Trophoblast cell (in vitro differentiated cells and primary cell): ENCODE measurements around the gene PDPK1.

ENCODE experiments used
- DNase-seq, 2 donors: peaks; one replicate each; pipeline ENCODE4 v3.0.0-alpha.2; 2016
- H2AFZ ChIP-seq: 2 replicates; pipeline ENCODE4 v1.6.1; 2013; ENCODE audit warnings: low read length, moderate library complexity, mild to moderate bottlenecking; ENCODE audit not compliant: insufficient read depth, poor library complexity
- H2AK5ac ChIP-seq: 2 replicates; pipeline ENCODE4 v1.6.1; 2013; ENCODE audit warnings: mild to moderate bottlenecking, low read length
- H2BK120ac ChIP-seq: 2 replicates; pipeline ENCODE4 v1.6.1; 2013; ENCODE audit warnings: low read length, mild to moderate bottlenecking, moderate library complexity; ENCODE audit not compliant: insufficient read depth, poor library complexity
- H2BK12ac ChIP-seq: 2 replicates; pipeline ENCODE4 v1.6.1; 2013; ENCODE audit warnings: mild to moderate bottlenecking, low read length, moderate library complexity
- H2BK5ac ChIP-seq: 2 replicates; pipeline ENCODE4 v1.6.1; 2013; ENCODE audit warnings: low read length, low read depth, moderate library complexity, mild to moderate bottlenecking; ENCODE audit not compliant: poor library complexity
- H3K14ac ChIP-seq: 2 replicates; pipeline ENCODE4 v1.6.1; 2013; ENCODE audit warnings: mild to moderate bottlenecking, low read length
- H3K18ac ChIP-seq: 2 replicates; pipeline ENCODE4 v1.6.1; 2013; ENCODE audit warnings: mild to moderate bottlenecking, low read length
- H3K23ac ChIP-seq: 2 replicates; pipeline ENCODE4 v1.6.1; 2013; ENCODE audit warnings: low read length
- H3K27ac ChIP-seq: 2 replicates; pipeline ENCODE4 v1.5.1; 2013; ENCODE audit warnings: low read depth, mild to moderate bottlenecking, inconsistent platforms, low read length, moderate library complexity
- H3K27me3 ChIP-seq: 2 replicates; pipeline ENCODE4 v1.6.1; 2013; ENCODE audit warnings: inconsistent platforms, mild to moderate bottlenecking, low read length, moderate library complexity; ENCODE audit not compliant: insufficient read depth
- H3K36me3 ChIP-seq, 2 experiments: 1 replicate in 1 of 2; 2 replicates in 1 of 2; pipeline ENCODE4 v1.6.1; 2013; ENCODE audit warnings: low read length in 2 of 2, mild to moderate bottlenecking in 2 of 2, moderate library complexity in 1 of 2; ENCODE audit not compliant: insufficient read depth in 2 of 2, control insufficient read depth in 1 of 2
- H3K4ac ChIP-seq: 2 replicates; pipeline ENCODE4 v1.6.1; 2013; ENCODE audit warnings: low read depth, mild to moderate bottlenecking, low read length, moderate library complexity
- H3K4me1 ChIP-seq, 2 experiments: 1 replicate in 1 of 2; 2 replicates in 1 of 2; pipeline ENCODE4 v1.6.1; 2013; ENCODE audit warnings: low read length in 2 of 2, mild to moderate bottlenecking in 2 of 2, moderate library complexity in 1 of 2; ENCODE audit not compliant: insufficient read depth in 2 of 2, control insufficient read depth in 1 of 2
- H3K4me2 ChIP-seq: 2 replicates; pipeline ENCODE4 v1.6.1; 2013; ENCODE audit warnings: inconsistent platforms, mild to moderate bottlenecking, low read length, moderate library complexity
- H3K4me3 ChIP-seq: 2 replicates; pipeline ENCODE4 v1.5.1; 2013; ENCODE audit warnings: mild to moderate bottlenecking, low read depth, low read length, inconsistent platforms
- H3K79me1 ChIP-seq: one replicate; pipeline ENCODE4 v1.6.1; 2013; ENCODE audit warnings: low read length
- H3K79me2 ChIP-seq: 2 replicates; pipeline ENCODE4 v1.6.1; 2013; ENCODE audit warnings: low read length, mild to moderate bottlenecking; ENCODE audit not compliant: control insufficient read depth, insufficient read depth, poor library complexity
- H3K9ac ChIP-seq: 2 replicates; pipeline ENCODE4 v1.6.1; 2013; ENCODE audit warnings: mild to moderate bottlenecking, low read length
- H3K9me3 ChIP-seq: 2 replicates; pipeline ENCODE4 v1.6.1; 2013; ENCODE audit warnings: low read depth, mild to moderate bottlenecking, control low read depth, inconsistent platforms, low read length; ENCODE audit not compliant: insufficient read depth
- H4K12ac ChIP-seq: 2 replicates; pipeline ENCODE4 v1.6.1; 2013; ENCODE audit warnings: low read depth, mild to moderate bottlenecking, low read length, moderate library complexity
- H4K8ac ChIP-seq: 2 replicates; pipeline ENCODE4 v1.6.1; 2013; ENCODE audit warnings: low read depth, mild to moderate bottlenecking, low read length, moderate library complexity
- H4K91ac ChIP-seq: one replicate; pipeline ENCODE4 v1.6.1; 2013; ENCODE audit warnings: low read depth, mild to moderate bottlenecking, low read length, moderate library complexity
- WGBS: extraction: QIAGEN DNeasy Blood & Tissue Kit; methylation state at CpG from one replicate; pipeline ENCODE4 v1.1.7; 2013; ENCODE audit warnings: missing lambda C conversion rate; ENCODE audit not compliant: insufficient read length, insufficient coverage; ENCODE audit errors: extremely low coverage; 5-methylcytosine and 5-hydroxymethylcytosine counted together

The PDPK1 gene

GRCh38 chr16:2516391-2517240 is 21.2 kb upstream of the PDPK1 start:
- peaks cover 2% of the 10 kb centered on the region for H3K9me3 ChIP-seq
- H3K18ac ChIP-seq = no peak overlapping the region
- H4K91ac ChIP-seq = no peak overlapping the region
- no peak for DNase-seq
- peaks cover 22% of the 10 kb centered on the region in 2 experiments for H3K36me3 ChIP-seq
- H3K79me1 ChIP-seq = peaks cover 18% of the 10 kb centered on the region
- H3K23ac ChIP-seq = no peak overlapping the region
- H2AK5ac ChIP-seq = no peak overlapping the region
- WGBS = no CpG with 5 or more reads among the region's 11 CpGs
- H4K12ac ChIP-seq = no peak overlapping the region
- H3K79me2 ChIP-seq = peaks cover 46% of the 10 kb centered on the region
- H4K8ac ChIP-seq = no peak overlapping the region
- no peak overlapping the region for H3K4me2 ChIP-seq
- no peak overlapping the region for H3K14ac ChIP-seq
- H3K27me3 ChIP-seq = no peaks in the 10 kb centered on the region
- no peak overlapping the region for H3K9ac ChIP-seq
- H2AFZ ChIP-seq = peak overlapping the region; percentile 50
- no peak overlapping the region for H2BK5ac ChIP-seq
- H3K27ac ChIP-seq = no peak overlapping the region
- H3K4ac ChIP-seq = peak overlapping the region; percentile 98
- no peak overlapping the region for H3K4me3 ChIP-seq
- H2BK120ac ChIP-seq = no peak overlapping the region
- H3K4me1 ChIP-seq = peaks cover 38 to 52% of the 10 kb centered on the region in 2 experiments
- H2BK12ac ChIP-seq = no peak overlapping the region

DNA sequence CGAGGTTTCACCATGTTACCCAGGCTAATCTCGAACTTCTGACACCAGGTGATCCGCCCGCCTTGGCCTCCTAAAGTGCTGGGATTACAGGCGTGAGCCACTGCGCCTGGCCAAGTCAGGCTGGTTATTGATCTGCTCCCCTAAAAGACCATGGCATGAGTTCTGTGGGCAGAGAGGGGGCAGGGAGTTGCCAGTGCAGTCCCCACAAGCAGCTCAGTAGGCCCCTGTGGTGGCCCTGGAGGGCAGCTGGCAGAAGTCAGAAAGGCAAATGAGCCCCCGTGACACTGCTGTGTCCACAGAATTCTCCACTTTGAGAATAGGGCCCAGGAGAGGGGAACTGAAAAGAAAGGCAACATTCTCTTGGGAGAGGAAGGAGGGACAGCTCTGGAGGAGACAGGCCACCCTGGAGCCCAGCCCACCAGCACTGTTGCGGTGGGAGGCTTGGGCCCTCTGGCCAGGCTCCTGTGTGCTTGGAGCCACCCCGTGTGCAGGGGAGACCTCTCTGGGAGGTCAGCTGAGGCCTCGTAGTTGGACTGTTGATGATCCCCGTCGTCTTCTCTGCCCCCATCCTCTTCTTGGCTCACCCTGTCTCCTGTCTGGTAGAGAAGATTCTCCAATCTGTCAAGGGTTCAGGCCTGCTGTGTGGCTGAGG is 19.7 kb upstream of the PDPK1 start:
- no peak for DNase-seq
- no CpG with 5 or more reads among the region's 12 CpGs for WGBS

DNA sequence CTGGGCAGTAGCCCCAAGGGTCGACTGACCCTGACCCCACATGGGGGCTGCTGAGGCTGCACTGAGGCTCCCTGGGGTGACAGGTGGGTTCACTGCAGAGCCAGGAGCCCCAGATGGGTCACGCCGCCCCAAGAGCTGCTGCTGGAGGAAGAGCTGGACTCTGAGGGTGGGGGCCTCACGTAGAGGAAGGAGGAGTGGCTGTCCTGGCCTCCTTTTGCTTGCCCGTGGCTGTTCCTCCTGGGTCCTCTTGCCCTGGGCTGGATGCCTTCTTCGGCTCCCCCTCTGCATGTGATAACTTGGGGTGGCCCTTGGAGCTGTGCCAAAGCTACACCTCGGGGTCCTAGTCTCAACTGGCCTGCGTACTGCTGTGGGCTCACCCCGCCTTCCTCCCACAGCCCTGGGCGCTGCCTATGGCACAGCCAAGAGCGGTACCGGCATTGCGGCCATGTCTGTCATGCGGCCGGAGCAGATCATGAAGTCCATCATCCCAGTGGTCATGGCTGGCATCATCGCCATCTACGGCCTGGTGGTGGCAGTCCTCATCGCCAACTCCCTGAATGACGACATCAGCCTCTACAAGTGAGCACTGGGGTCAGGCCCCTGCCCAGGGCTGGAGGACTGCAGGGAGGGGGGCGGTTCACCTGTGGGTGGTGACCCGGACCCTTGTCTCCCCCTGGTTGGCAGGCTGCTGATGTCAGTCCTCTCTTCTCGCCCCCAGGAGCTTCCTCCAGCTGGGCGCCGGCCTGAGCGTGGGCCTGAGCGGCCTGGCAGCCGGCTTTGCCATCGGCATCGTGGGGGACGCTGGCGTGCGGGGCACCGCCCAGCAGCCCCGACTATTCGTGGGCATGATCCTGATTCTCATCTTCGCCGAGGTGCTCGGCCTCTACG is 18.8 kb upstream of the PDPK1 start:
- no peak overlapping the region for H3K9ac ChIP-seq
- no peak overlapping the region for H3K14ac ChIP-seq
- H4K12ac ChIP-seq = no peak overlapping the region
- DNase-seq = no peak
- no peak overlapping the region for H4K91ac ChIP-seq
- peaks cover 33 to 46% of the 10 kb centered on the region in 2 experiments for H3K4me1 ChIP-seq
- H3K79me1 ChIP-seq = peaks cover 13% of the 10 kb centered on the region
- no peak overlapping the region for H3K18ac ChIP-seq
- no peak overlapping the region for H2BK5ac ChIP-seq
- H3K27me3 ChIP-seq = no peaks in the 10 kb centered on the region
- peaks cover 44% of the 10 kb centered on the region for H3K79me2 ChIP-seq
- no peak overlapping the region for H3K23ac ChIP-seq
- no peak overlapping the region for H3K4me2 ChIP-seq
- WGBS = no CpG with 5 or more reads among the region's 39 CpGs
- H4K8ac ChIP-seq = no peak overlapping the region
- H3K4me3 ChIP-seq = no peak overlapping the region
- no peak overlapping the region for H2AK5ac ChIP-seq
- peaks cover 35 to 36% of the 10 kb centered on the region in 2 experiments for H3K36me3 ChIP-seq
- H2AFZ ChIP-seq = peak overlapping the region; percentile 31
- H3K27ac ChIP-seq = no peak overlapping the region
- H2BK120ac ChIP-seq = no peak overlapping the region
- no peaks in the 10 kb centered on the region for H3K9me3 ChIP-seq
- H2BK12ac ChIP-seq = no peak overlapping the region
- peak overlapping the region; percentile 98 for H3K4ac ChIP-seq

More for the DNA sequence above, 19.7 kb upstream of the PDPK1 start:
- Histone ChIP-seq H2AK5ac (no peak overlapping the region), H4K91ac (no peak overlapping the region), H3K4ac (peak overlapping the region; percentile 98), H3K23ac (no peak overlapping the region), H2BK12ac (no peak overlapping the region), H3K79me1 (peaks cover 18% of the 10 kb centered on the region), H3K9ac (no peak overlapping the region), H3K9me3 (no peaks in the 10 kb centered on the region), H3K14ac (no peak overlapping the region), H3K4me3 (no peak overlapping the region), H3K4me2 (no peak overlapping the region), H3K18ac (no peak overlapping the region), H4K12ac (no peak overlapping the region), H3K27me3 (no peaks in the 10 kb centered on the region), H3K4me1 (peaks cover 36 to 49% of the 10 kb centered on the region in 2 experiments), H3K27ac (no peak overlapping the region), H3K36me3 (peaks cover 25 to 26% of the 10 kb centered on the region in 2 experiments), H4K8ac (no peak overlapping the region), H3K79me2 (peaks cover 46% of the 10 kb centered on the region), H2BK5ac (no peak overlapping the region), H2BK120ac (no peak overlapping the region), H2AFZ (no peak overlapping the region)

GRCh38 chr16:2519711-2520080 is 18.1 kb upstream of the PDPK1 start:
- no peak overlapping the region for H2BK120ac ChIP-seq
- H3K27me3 ChIP-seq = no peaks in the 10 kb centered on the region
- H3K4ac ChIP-seq = peak overlapping the region; percentile 34
- H3K14ac ChIP-seq = no peak overlapping the region
- H3K4me1 ChIP-seq = peaks cover 33 to 45% of the 10 kb centered on the region in 2 experiments
- H3K79me2 ChIP-seq = peaks cover 38% of the 10 kb centered on the region
- H3K79me1 ChIP-seq = peaks cover 8% of the 10 kb centered on the region
- peak overlapping the region; percentile 45 for H3K4me2 ChIP-seq
- no peak overlapping the region for H2BK12ac ChIP-seq
- H2AFZ ChIP-seq = no peak overlapping the region
- no peak for DNase-seq
- no peak overlapping the region for H4K12ac ChIP-seq
- no peak overlapping the region for H3K27ac ChIP-seq
- no peak overlapping the region for H4K91ac ChIP-seq
- H3K23ac ChIP-seq = no peak overlapping the region
- H2AK5ac ChIP-seq = no peak overlapping the region
- no peak overlapping the region for H4K8ac ChIP-seq
- no peak overlapping the region for H3K4me3 ChIP-seq
- WGBS = no CpG with 5 or more reads among the region's 22 CpGs
- H2BK5ac ChIP-seq = no peak overlapping the region
- no peak overlapping the region for H3K18ac ChIP-seq
- H3K9me3 ChIP-seq = no peaks in the 10 kb centered on the region
- no peak overlapping the region for H3K9ac ChIP-seq
- peaks cover 38 to 40% of the 10 kb centered on the region in 2 experiments for H3K36me3 ChIP-seq
